Measurements from ENCODE around the gene PTGIR.

GRCh38 chr19:46587861-46588260 lies 37.0 kb downstream of the PTGIR start:
- no peak for TF ChIP-seq POLR2AphosphoS5 (IDR thresholded peaks at IDR 0.05; ENCODE audit: low read depth, low read length)
- TF ChIP-seq SIN3A (IDR thresholded peaks at IDR 0.05; ENCODE audit: borderline replicate concordance, insufficient read depth, low read length), result no peak
- no peak for TF ChIP-seq TAF1 (IDR thresholded peaks at IDR 0.05; ENCODE audit: borderline replicate concordance, insufficient read depth, low read length)
